Stimulated activated CD8-positive, alpha-beta memory T cell treated with anti-CD3 and anti-CD28 coated beads, Interleukin-7, amount 100 ng/mL, for 48 hours (primary cell): ENCODE data around the gene EPM2A.

ENCODE experiments used
- DNase-seq, 2 donors: peaks; one replicate each; pipeline ENCODE4 v3.0.0-alpha.2; 2020; ENCODE audit warnings: low read depth in 1 of 2; ENCODE audit errors: extremely low read depth in 1 of 2

The EPM2A gene

GRCh38 chr6:145681965-145682364 lies 53.4 kb downstream of the EPM2A start:
- DNase-seq: no peak

GRCh38 chr6:145673504-145673903 lies 61.8 kb downstream of the EPM2A start:
- no peak for DNase-seq

GRCh38 chr6:145670311-145670710 lies 65.0 kb downstream of the EPM2A start:
- no peak for DNase-seq

- no peak for DNase-seq
Observed at GRCh38 chr6:145669627-145670034, 65.7 kb downstream of the EPM2A start.

- no peak for DNase-seq
Observed at GRCh38 chr6:145668844-145669243, 66.5 kb downstream of the EPM2A start.

GRCh38 chr6:145660676-145661075 lies 74.6 kb downstream of the EPM2A start:
- no peak for DNase-seq

- no peak for DNase-seq
Observed at GRCh38 chr6:145656128-145656527, 79.2 kb downstream of the EPM2A start.

- DNase-seq: no peak
Observed at GRCh38 chr6:145652572-145652971, 82.7 kb downstream of the EPM2A start.

- DNase-seq: no peak
Observed at GRCh38 chr6:145651988-145652387, 83.3 kb downstream of the EPM2A start.

GRCh38 chr6:145648149-145648548 lies 87.2 kb downstream of the EPM2A start:
- DNase-seq: no peak

GRCh38 chr6:145647602-145648001 lies 87.7 kb downstream of the EPM2A start:
- no peak for DNase-seq

GRCh38 chr6:145643760-145644159 lies 91.6 kb downstream of the EPM2A start:
- no peak for DNase-seq

GRCh38 chr6:145633981-145634627 lies 101.2 kb downstream of the EPM2A start:
- peak; percentile 23 to 60 for DNase-seq

- no peak for DNase-seq
Observed at GRCh38 chr6:145632971-145633370, 102.3 kb downstream of the EPM2A start.

- DNase-seq: no peak
Observed at GRCh38 chr6:145631374-145631773, 103.9 kb downstream of the EPM2A start.

- no peak for DNase-seq
Observed at GRCh38 chr6:145630598-145630997, 104.7 kb downstream of the EPM2A start.

GRCh38 chr6:145629478-145629877 lies 105.8 kb downstream of the EPM2A start:
- no peak for DNase-seq

GRCh38 chr6:145627451-145627850 lies 107.9 kb downstream of the EPM2A start:
- DNase-seq: no peak

- DNase-seq: no peak
Observed at GRCh38 chr6:145626857-145627256, 108.5 kb downstream of the EPM2A start.

GRCh38 chr6:145623231-145623630 lies 112.1 kb downstream of the EPM2A start:
- no peak for DNase-seq

GRCh38 chr6:145621776-145622175 lies 113.5 kb downstream of the EPM2A start:
- DNase-seq: no peak

GRCh38 chr6:145620088-145620487 lies 115.2 kb downstream of the EPM2A start:
- DNase-seq: no peak

- no peak for DNase-seq
Observed at GRCh38 chr6:145609521-145609920, 125.8 kb downstream of the EPM2A start.
